GM23248 (cell line): ENCODE results near the gene MEP1A.

Experiments
- EZH2 ChIP-seq: fragments of 200-600 bp; sonication (generic); IDR thresholded peaks from 2 replicates; pipeline ENCODE4 v1.6.1; 2018; ENCODE audit warnings: antibody characterized with exemption, mild to moderate bottlenecking; ENCODE audit not compliant: insufficient read depth, poor library complexity, severe bottlenecking
- EZH2phosphoT487 ChIP-seq: fragments of 200-600 bp; sonication (generic); IDR thresholded peaks from 2 replicates; pipeline ENCODE4 v1.6.1; 2018; ENCODE audit warnings: antibody characterized with exemption, moderate library complexity, mild to moderate bottlenecking, low read depth; ENCODE audit not compliant: insufficient read depth

GRCh38 chr6:46876126-46876525 is 82.9 kb downstream of the MEP1A start:
- TF ChIP-seq EZH2 (no peak), EZH2phosphoT487 (no peak)
